H1 (cell line): ENCODE results near the gene RERE. TPM values are rescaled to one million over a fixed set of nuclear protein-coding genes. Genes with fewer than 3 reads are reported as not detected.

Source experiments
- CTCF ChIA-PET: fragments of 300-600 bp; sonication (Branson Sonifier 250); formaldehyde crosslinking; loops from one replicate; lab custom pipeline; 2021; ENCODE audit not compliant: partially characterized antibody; lab: Charles Lee
- POLR2A ChIA-PET: fragments of 300-600 bp; sonication (Branson Sonifier 250); formaldehyde crosslinking; loops from one replicate; lab custom pipeline; 2021; ENCODE audit warnings: inconsistent platforms; ENCODE audit not compliant: partially characterized antibody; lab: Charles Lee
- DNase-seq, 2 experiments: peaks; one replicate each; pipeline versions ENCODE4 v3.0.0 to v3.0.0-alpha.2; 2010 to 2022; ENCODE audit warnings: low spot score in 2 of 2, low read depth in 1 of 2, mixed read lengths in 1 of 2
- FAIRE-seq: peaks from 2 replicates; lab custom pipeline; 2011; peaks lifted over from hg19 to GRCh38; lab: Jason Lieb, UNC
- H2AFZ ChIP-seq: 2 replicates; pipeline ENCODE4 v1.8.1; 2012; ENCODE audit warnings: low read length, inconsistent platforms
- H2AK5ac ChIP-seq: 2 replicates; pipeline ENCODE4 v1.6.1; 2013; ENCODE audit warnings: low read depth, low read length
- H2BK120ac ChIP-seq: replicated peaks from 2 replicates; pipeline ENCODE3; 2013; ENCODE audit warnings: low read depth, low read length, inconsistent platforms
- H2BK12ac ChIP-seq: 2 replicates; pipeline ENCODE4 v1.6.1; 2013; ENCODE audit warnings: low read depth, low read length
- H2BK15ac ChIP-seq: 2 replicates; pipeline ENCODE4 v1.6.1; 2013; ENCODE audit warnings: low read length
- H2BK20ac ChIP-seq: 2 replicates; pipeline ENCODE4 v1.6.1; 2013; ENCODE audit warnings: low read length
- H2BK5ac ChIP-seq: 2 replicates; pipeline ENCODE4 v1.6.1; 2013; ENCODE audit warnings: low read depth, low read length
- H3K14ac ChIP-seq: 2 replicates; pipeline ENCODE4 v1.6.1; 2013; ENCODE audit warnings: inconsistent platforms; ENCODE audit not compliant: insufficient read length
- H3K18ac ChIP-seq: 2 replicates; pipeline ENCODE4 v1.6.1; 2013; ENCODE audit warnings: low read length; ENCODE audit errors: extremely low read depth
- H3K23ac ChIP-seq: 2 replicates; pipeline ENCODE4 v1.6.1; 2013; ENCODE audit warnings: inconsistent platforms; ENCODE audit not compliant: insufficient read length
- H3K23me2 ChIP-seq: 2 replicates; pipeline ENCODE4 v1.6.1; 2013; ENCODE audit warnings: low read depth, low read length
- H3K27ac ChIP-seq: 2 replicates; pipeline ENCODE4 v1.6.1; 2011; ENCODE audit warnings: low read depth, low read length, inconsistent platforms
- H3K27me3 ChIP-seq, 4 experiments: replicated peaks in 1 of 4; 1 replicate in 1 of 4; 2 replicates in 3 of 4; pipeline versions ENCODE4 v1.6.1 to v1.8.1; 2011 to 2013; ENCODE audit warnings: low read length in 3 of 4, mild to moderate bottlenecking in 3 of 4, inconsistent platforms in 2 of 4, mixed read lengths in 2 of 4, moderate library complexity in 1 of 4; ENCODE audit not compliant: control insufficient read depth in 3 of 4, insufficient read depth in 3 of 4; ENCODE audit errors: extremely low read depth in 1 of 4
- H3K36me3 ChIP-seq, 4 experiments: 2 replicates each; pipeline versions ENCODE4 v1.6.1 to v1.8.1; 2011 to 2013; ENCODE audit warnings: mild to moderate bottlenecking in 4 of 4, low read length in 3 of 4, moderate library complexity in 2 of 4, control low read depth in 1 of 4, inconsistent platforms in 1 of 4; ENCODE audit not compliant: insufficient read depth in 4 of 4, control insufficient read depth in 2 of 4
- H3K4ac ChIP-seq: replicated peaks from 2 replicates; pipeline ENCODE3; 2013; ENCODE audit warnings: low read length, low read depth, mixed read lengths, inconsistent platforms; ENCODE audit not compliant: insufficient read length
- H3K4me1 ChIP-seq, 4 experiments: replicated peaks in 1 of 4; 1 replicate in 1 of 4; 2 replicates in 3 of 4; pipeline versions ENCODE4 v1.6.1 to v1.8.1; 2011 to 2013; ENCODE audit warnings: low read length in 3 of 4, inconsistent platforms in 2 of 4, mixed read lengths in 1 of 4; ENCODE audit not compliant: insufficient read depth in 4 of 4, control insufficient read depth in 3 of 4
- H3K4me2 ChIP-seq, 2 experiments: 2 replicates each; pipeline versions ENCODE4 v1.6.1 to v1.8.1; 2011 to 2013; ENCODE audit warnings: low read depth in 2 of 2, low read length in 2 of 2, control low read depth in 1 of 2, inconsistent platforms in 1 of 2, mild to moderate bottlenecking in 1 of 2; ENCODE audit not compliant: insufficient read depth in 1 of 2
- H3K4me3 ChIP-seq, 4 experiments: fragments of 200-600, 300-600 bp in 1 of 4; sonication (generic), shearing (Covaris generic), sonication (Bioruptor Twin) in 1 of 4; 2 replicates each; pipeline versions ENCODE4 v1.5.1 to v1.8.1; 2011 to 2016; ENCODE audit warnings: low read length in 4 of 4, low read depth in 3 of 4, control low read depth in 2 of 4, inconsistent platforms in 2 of 4, mild to moderate bottlenecking in 2 of 4, mixed read lengths in 1 of 4, moderate library complexity in 1 of 4; ENCODE audit not compliant: insufficient read depth in 2 of 4; ENCODE audit errors: extremely low read depth in 1 of 4
- H3K56ac ChIP-seq: replicated peaks from 2 replicates; pipeline ENCODE3; 2013; ENCODE audit warnings: low read depth, mild to moderate bottlenecking, mixed read lengths, low read length, inconsistent platforms; ENCODE audit not compliant: insufficient read length
- H3K79me1 ChIP-seq: 2 replicates; pipeline ENCODE4 v1.6.1; 2013; ENCODE audit warnings: low read depth, low read length, control low read depth
- H3K79me2 ChIP-seq, 2 experiments: 2 replicates each; pipeline versions ENCODE4 v1.6.1 to v1.8.1; 2012 to 2013; ENCODE audit warnings: low read length in 2 of 2, mild to moderate bottlenecking in 2 of 2, inconsistent platforms in 1 of 2; ENCODE audit not compliant: insufficient read depth in 2 of 2, control insufficient read depth in 1 of 2
- H3K9ac ChIP-seq, 4 experiments: replicated peaks in 1 of 4; 1 replicate in 1 of 4; 2 replicates in 3 of 4; pipeline versions ENCODE4 v1.6.1 to v1.8.1; 2011 to 2013; ENCODE audit warnings: low read depth in 3 of 4, low read length in 3 of 4, control low read depth in 2 of 4, mild to moderate bottlenecking in 2 of 4, moderate library complexity in 2 of 4, inconsistent platforms in 1 of 4; ENCODE audit errors: extremely low read depth in 1 of 4
- H3K9me3 ChIP-seq, 2 experiments: 2 replicates each; pipeline versions ENCODE4 v1.6.1 to v1.8.1; 2012 to 2013; ENCODE audit warnings: mild to moderate bottlenecking in 2 of 2, moderate library complexity in 2 of 2, control low read depth in 1 of 2, inconsistent platforms in 1 of 2, low read depth in 1 of 2, low read length in 1 of 2, mixed read lengths in 1 of 2; ENCODE audit not compliant: insufficient read depth in 2 of 2
- H4K20me1 ChIP-seq, 2 experiments: replicated peaks in 1 of 2; 2 replicates each; pipeline versions ENCODE3 to v1.8.1; 2011 to 2013; ENCODE audit warnings: inconsistent platforms in 2 of 2, low read length in 2 of 2, mild to moderate bottlenecking in 1 of 2; ENCODE audit not compliant: insufficient read depth in 2 of 2, control insufficient read depth in 1 of 2
- H4K5ac ChIP-seq: 2 replicates; pipeline ENCODE4 v1.6.1; 2013; ENCODE audit warnings: low read length, low read depth, mixed read lengths, inconsistent platforms; ENCODE audit not compliant: insufficient read length
- H4K8ac ChIP-seq: 2 replicates; pipeline ENCODE4 v1.8.0; 2013; ENCODE audit warnings: mild to moderate bottlenecking, moderate library complexity, low read length, inconsistent platforms; ENCODE audit not compliant: insufficient read depth; ENCODE audit errors: extremely low read depth
- H4K91ac ChIP-seq: replicated peaks from 2 replicates; pipeline ENCODE3; 2013; ENCODE audit warnings: low read length, mixed read lengths, inconsistent platforms; ENCODE audit not compliant: insufficient read length
- CEBPB ChIP-seq: IDR thresholded peaks from 2 replicates; pipeline ENCODE4 v1.6.1; 2012; ENCODE audit warnings: low read depth, low read length
- WGBS, 2 experiments: shearing (Covaris generic) in 1 of 2; methylation state at CpG; one replicate each; pipeline versions ENCODE4 v1.1.6 to v1.1.7; 2013 to 2015; ENCODE audit warnings: low lambda C conversion rate in 2 of 2, mixed read lengths in 2 of 2, inconsistent platforms in 1 of 2, low coverage in 1 of 2, missing lambda C conversion rate in 1 of 2; ENCODE audit not compliant: insufficient replicate concordance in 2 of 2, insufficient coverage in 1 of 2, insufficient read length in 1 of 2; ENCODE audit errors: extremely low coverage in 1 of 2, missing lambda C conversion rate in 1 of 2; 5-methylcytosine and 5-hydroxymethylcytosine counted together
- polyA plus RNA-seq, 7 experiments: library from polyadenylated mRNA; depleted of rRNA in 3 of 7; stranded (reverse) in 5 of 7; unstranded in 2 of 7; fragments of >200 nt in 5 of 7; fragments of 200-250 nt in 2 of 7; gene quantifications; 1 replicate in 5 of 7; 2 replicates in 1 of 7; 4 replicates in 1 of 7; pipeline versions ENCODE4 v1.2.1 to v1.2.3, GENCODE V29; 2011 to 2013; ENCODE audit warnings: missing spikeins in 2 of 7, mixed read lengths in 2 of 7
- total RNA-seq: library from RNA; stranded (reverse); fragmentation: NEBNext Ultra II Directional; extraction: Animal tissue kit (Norgen Biotek cat#: 25700); gene quantifications from 2 replicates; pipeline ENCODE4 v1.2.1, GENCODE V29; 2021

Gene RERE
- total and polyA plus RNA-seq, 2 of the 8 experiments (the other 6 are each of a cell fraction or from before 2014, with no cell fraction given), result 15.3 to 142 TPM

- Histone ChIP-seq H2BK120ac (no peak overlapping the region), H2BK20ac (no peak overlapping the region), H3K4me2 (peak overlapping the region; percentile 23 to 35; a peak in 1 of 4 replicates), H2BK5ac (0 out of 2 replicates have a peak overlapping the region, but pooled peaks have one; percentile 22), H3K79me1 (no peaks in the 10 kb centered on the region; the same call in 1 of the 2 replicates), H4K8ac (no peak overlapping the region), H3K4ac (no peak overlapping the region), H3K23ac (no peak overlapping the region), H3K23me2 (no peaks in the 10 kb centered on the region), H3K4me1 (peaks cover 4 to 19% (median 15%) of the 10 kb centered on the region in 4 experiments), H4K5ac (no peak overlapping the region), H3K27me3 (no peaks in the 10 kb centered on the region), H3K9ac (no peak overlapping the region), H3K9me3 (no peaks in the 10 kb centered on the region), H3K79me2 (peaks cover 0 to 47% of the 10 kb centered on the region in 2 experiments; a peak in 2 of 4 replicates), H3K4me3 (0 out of 8 replicates have a peak overlapping the region, but pooled peaks of 1 of the 4 experiments have one; percentile 4), H4K91ac (no peak overlapping the region), H3K18ac (no peak overlapping the region), H3K14ac (no peak overlapping the region), H2AFZ (no peak overlapping the region), H2BK15ac (no peak overlapping the region), H3K56ac (no peak overlapping the region), H3K27ac (no peak overlapping the region), H2BK12ac (no peak overlapping the region), H4K20me1 (peaks cover 0 to 5% of the 10 kb centered on the region in 2 experiments), H2AK5ac (no peak overlapping the region), H3K36me3 (no peaks in the 10 kb centered on the region)
- DNase-seq (no peak), FAIRE-seq (no peak)
- no peak for TF ChIP-seq CEBPB
- ChIA-PET CTCF (interaction anchor here (0.7 to 11.8 kb wide), 5 partner anchors 10 to 87 kb away, joined by 3 to 88 read pairs (median 6); no protein-coding TSS in a partner anchor), POLR2A (interaction anchor here (0.6 to 2.0 kb wide), 3 partner anchors 10 to 217 kb away, joined by 3 to 4 read pairs (median 3); no protein-coding TSS in a partner anchor)
- WGBS, 2 experiments, result 65% methylated on average over 4 of the region's 4 CpGs; no CpG with 5 or more reads in 1 of the 2 experiments
These were observed 380.1 kb downstream of the RERE start for GRCh38 chr1:8437347-8437746.
